Osteoblast (primary cell): Measurements from ENCODE around the gene HHIPL1. TPM values are rescaled to one million over a fixed set of nuclear protein-coding genes. Genes with fewer than 3 reads are reported as not detected.
A peak's percentile ranks its signal among the peaks of the same experiment; 100 is the strongest.

ENCODE experiments used
- DNase-seq: peaks from one replicate; pipeline ENCODE4 v3.0.0; 2011; ENCODE audit warnings: low spot score, mixed read lengths; ENCODE audit not compliant: insufficient read length; ENCODE audit errors: missing footprints
- H2AFZ ChIP-seq: 2 replicates; pipeline ENCODE4 v1.6.0; 2011; ENCODE audit warnings: mild to moderate bottlenecking, low read length
- H3K27ac ChIP-seq: 2 replicates; pipeline ENCODE4 v1.5.1; 2011; ENCODE audit warnings: mild to moderate bottlenecking, low read depth, low read length, moderate library complexity
- H3K27me3 ChIP-seq: 2 replicates; pipeline ENCODE4 v1.6.0; 2012; ENCODE audit warnings: mild to moderate bottlenecking, control low read depth, inconsistent platforms, low read length, moderate library complexity; ENCODE audit not compliant: insufficient read depth
- H3K36me3 ChIP-seq: 2 replicates; pipeline ENCODE4 v1.5.1; 2011; ENCODE audit warnings: mild to moderate bottlenecking, low read length, control low read depth, moderate library complexity; ENCODE audit not compliant: insufficient read depth
- H3K4me1 ChIP-seq: 2 replicates; pipeline ENCODE4 v1.5.1; 2011; ENCODE audit warnings: mild to moderate bottlenecking, low read length, control low read depth, moderate library complexity; ENCODE audit not compliant: insufficient read depth
- H3K4me2 ChIP-seq: 2 replicates; pipeline ENCODE4 v1.6.0; 2011; ENCODE audit warnings: mild to moderate bottlenecking, low read length; ENCODE audit not compliant: insufficient read depth
- H3K4me3 ChIP-seq: fragments of 200-600 bp; sonication (generic); 3 replicates; pipeline ENCODE4 v1.5.1; 2012; ENCODE audit warnings: mild to moderate bottlenecking, low read length, inconsistent platforms; ENCODE audit not compliant: insufficient read depth
- H3K79me2 ChIP-seq: 2 replicates; pipeline ENCODE4 v1.6.0; 2012; ENCODE audit warnings: mild to moderate bottlenecking, low read length, control low read depth, inconsistent platforms; ENCODE audit not compliant: insufficient read depth
- H3K9me3 ChIP-seq: 2 replicates; pipeline ENCODE4 v1.5.1; 2011; ENCODE audit warnings: low read depth, low read length, control low read depth
- H4K20me1 ChIP-seq: 2 replicates; pipeline ENCODE4 v1.6.0; 2012; ENCODE audit warnings: mild to moderate bottlenecking, low read length, control low read depth; ENCODE audit not compliant: insufficient read depth
- total RNA-seq: library from RNA; depleted of rRNA; stranded (reverse); fragments of >200 nt; gene quantifications from 2 replicates; pipeline ENCODE4 v1.2.3, GENCODE V29; 2012
- TF ChIP-seq, protein P1 (sequence below): IDR thresholded peaks from 2 replicates; pipeline ENCODE4 v1.5.1; 2011; ENCODE audit warnings: mild to moderate bottlenecking, low read depth, low read length, moderate library complexity; ENCODE audit errors: extremely low read depth

HHIPL1 gene
- total RNA-seq, 1 donor, result 12.3 TPM

DNA sequence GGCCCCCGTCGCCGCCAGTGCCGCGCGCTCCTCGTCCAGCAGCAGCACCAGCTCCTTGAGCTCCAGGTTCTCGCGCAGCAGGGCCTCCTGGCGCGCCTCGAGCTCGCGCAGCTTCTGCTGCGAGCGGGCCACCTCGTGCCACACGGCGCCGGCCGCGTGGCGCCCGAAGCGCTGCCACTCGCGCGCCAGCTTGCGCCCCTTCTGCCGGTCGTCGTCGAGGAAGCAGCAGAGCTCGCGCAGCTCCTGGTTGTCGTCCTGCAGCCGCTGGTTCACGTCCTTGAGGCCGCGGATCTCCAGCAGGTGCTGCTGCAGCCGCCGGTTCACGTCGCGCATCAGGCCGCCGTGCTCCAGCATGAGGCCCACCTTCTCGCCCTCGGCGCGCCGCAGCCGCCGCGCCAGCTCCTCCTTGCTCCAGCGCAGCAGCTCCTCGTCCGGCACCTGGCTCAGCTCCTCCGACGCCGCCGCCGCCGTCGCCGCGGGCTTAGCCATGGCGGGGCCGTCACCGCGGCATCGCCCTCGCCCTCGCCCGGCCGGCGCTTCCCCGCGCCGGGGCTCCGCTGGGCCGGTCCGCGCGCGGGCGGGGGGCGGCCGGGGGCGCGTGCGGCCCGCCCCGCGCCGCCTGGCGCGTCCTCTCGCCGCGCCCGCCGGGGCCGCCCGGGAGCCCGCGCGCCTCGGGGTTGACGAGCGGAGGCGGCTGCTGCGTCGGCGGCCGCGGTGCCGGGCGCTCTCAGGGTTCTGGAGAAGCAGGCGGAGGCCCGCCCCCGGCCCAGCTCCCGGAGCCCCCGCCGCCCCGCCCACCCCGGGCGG, 41.3 kb upstream of the HHIPL1 start, which contains the start of gene CCDC85C:
Gene CCDC85C, minus strand, starts transcription at position 737 of the 807 bp plus-strand sequence. Its CDS starts 248 bp downstream, at position 489.
- DNase-seq, result peak; percentile 92
- Histone ChIP-seq H4K20me1 (peaks cover 5% of the 10 kb centered on the region), H3K9me3 (no peaks in the 10 kb centered on the region), H3K4me3 (peak within 1 kb of the TSS; percentile 84), H3K36me3 (no peaks in the 10 kb centered on the region), H3K4me2 (peak within 1 kb of the TSS; percentile 85), H3K4me1 (peaks cover 21% of the 10 kb centered on the region), H2AFZ (peak within 1 kb of the TSS; percentile 84), H3K27me3 (no peaks in the 10 kb centered on the region), H3K27ac (peak within 1 kb of the TSS; percentile 37), H3K79me2 (peaks cover 38% of the 10 kb centered on the region)
- TF ChIP-seq, protein P1, sequence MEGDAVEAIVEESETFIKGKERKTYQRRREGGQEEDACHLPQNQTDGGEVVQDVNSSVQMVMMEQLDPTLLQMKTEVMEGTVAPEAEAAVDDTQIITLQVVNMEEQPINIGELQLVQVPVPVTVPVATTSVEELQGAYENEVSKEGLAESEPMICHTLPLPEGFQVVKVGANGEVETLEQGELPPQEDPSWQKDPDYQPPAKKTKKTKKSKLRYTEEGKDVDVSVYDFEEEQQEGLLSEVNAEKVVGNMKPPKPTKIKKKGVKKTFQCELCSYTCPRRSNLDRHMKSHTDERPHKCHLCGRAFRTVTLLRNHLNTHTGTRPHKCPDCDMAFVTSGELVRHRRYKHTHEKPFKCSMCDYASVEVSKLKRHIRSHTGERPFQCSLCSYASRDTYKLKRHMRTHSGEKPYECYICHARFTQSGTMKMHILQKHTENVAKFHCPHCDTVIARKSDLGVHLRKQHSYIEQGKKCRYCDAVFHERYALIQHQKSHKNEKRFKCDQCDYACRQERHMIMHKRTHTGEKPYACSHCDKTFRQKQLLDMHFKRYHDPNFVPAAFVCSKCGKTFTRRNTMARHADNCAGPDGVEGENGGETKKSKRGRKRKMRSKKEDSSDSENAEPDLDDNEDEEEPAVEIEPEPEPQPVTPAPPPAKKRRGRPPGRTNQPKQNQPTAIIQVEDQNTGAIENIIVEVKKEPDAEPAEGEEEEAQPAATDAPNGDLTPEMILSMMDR, result no peak

DNA sequence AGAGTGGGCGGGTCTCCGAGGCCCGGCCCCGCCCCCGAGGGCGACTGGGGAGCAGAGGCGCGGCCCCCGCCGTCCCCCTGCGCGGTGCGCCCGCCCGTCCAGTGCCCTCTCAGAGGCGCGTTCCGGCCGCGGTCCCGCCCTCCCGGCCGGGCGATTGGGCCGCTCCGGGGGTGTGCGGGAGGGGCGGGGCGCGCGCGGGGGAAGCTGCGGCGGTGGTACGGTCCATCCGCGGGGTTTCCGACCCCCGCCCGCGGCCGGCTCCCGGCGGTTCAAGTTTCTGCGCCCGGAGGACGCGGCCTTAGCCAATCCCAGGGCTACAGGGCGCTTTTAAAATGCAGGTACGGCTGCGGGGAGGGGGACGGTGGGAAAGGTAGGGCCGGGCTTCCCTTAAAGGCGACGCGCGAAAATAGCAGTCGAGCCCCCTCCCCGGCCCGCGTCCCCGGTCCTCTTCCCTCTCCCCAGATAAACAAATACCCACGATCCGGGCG, 40.6 kb upstream of the HHIPL1 start:
- Histone ChIP-seq H2AFZ (peak overlapping the region; percentile 84), H3K27ac (peak overlapping the region; percentile 37), H3K9me3 (no peaks in the 10 kb centered on the region), H3K4me1 (peaks cover 21% of the 10 kb centered on the region), H3K27me3 (no peaks in the 10 kb centered on the region), H3K4me2 (peak overlapping the region; percentile 85), H3K79me2 (peaks cover 33% of the 10 kb centered on the region), H4K20me1 (peaks cover 5% of the 10 kb centered on the region), H3K4me3 (peak overlapping the region; percentile 84), H3K36me3 (no peaks in the 10 kb centered on the region)
- DNase-seq, result peak; percentile 100
- TF ChIP-seq, protein P1, result no peak

DNA sequence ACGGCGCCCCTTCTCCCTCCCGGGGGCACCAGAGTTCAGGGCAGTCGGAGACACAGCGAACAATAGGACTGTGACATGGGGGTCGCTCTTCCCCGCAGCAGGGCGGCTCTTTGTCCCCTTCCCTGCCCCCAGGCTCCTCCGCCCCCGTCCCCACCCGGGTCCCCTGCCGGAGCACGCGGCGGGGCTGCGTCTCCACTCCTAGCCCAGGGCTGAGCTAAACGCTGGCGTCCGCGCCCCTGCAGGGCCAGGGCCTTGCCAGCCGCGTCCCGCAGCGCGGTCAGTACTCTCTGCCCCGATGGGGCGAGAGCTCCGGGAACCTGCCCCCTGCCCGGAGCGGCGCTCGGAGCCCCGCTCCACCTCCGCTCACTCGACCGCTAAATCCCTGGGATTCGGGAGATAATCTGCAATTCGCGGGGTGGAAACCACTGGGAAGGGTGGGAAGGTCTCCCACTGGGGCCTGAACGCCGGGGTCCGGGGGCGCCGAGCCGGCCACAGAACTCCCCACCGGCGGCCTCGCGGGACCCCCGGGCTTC, 40.1 kb upstream of the HHIPL1 start:
- TF ChIP-seq, protein P1, result no peak
- no peaks in the 10 kb centered on the region for H3K27me3 ChIP-seq
- H3K4me2 ChIP-seq, result peak overlapping the region; percentile 85
- peaks cover 30% of the 10 kb centered on the region for H3K79me2 ChIP-seq
- no peaks in the 10 kb centered on the region for H3K9me3 ChIP-seq
- H3K4me3 ChIP-seq, result peak overlapping the region; percentile 84
- peaks cover 9% of the 10 kb centered on the region for H4K20me1 ChIP-seq
- no peaks in the 10 kb centered on the region for H3K36me3 ChIP-seq
- DNase-seq, result peak; percentile 97
- peak overlapping the region; percentile 37 for H3K27ac ChIP-seq
- H3K4me1 ChIP-seq, result peaks cover 21% of the 10 kb centered on the region
- peak overlapping the region; percentile 84 for H2AFZ ChIP-seq
